Tibial nerve (tissue), 4 donors: ENCODE data around the gene TPD52L1. TPM values are rescaled to one million over a fixed set of nuclear protein-coding genes. Genes with fewer than 3 reads are reported as not detected.

ENCODE experiments used
- DNase-seq, 2 donors: peaks; one replicate each; pipeline ENCODE4 v3.0.0-alpha.2; 2019; ENCODE audit warnings: low spot score in 2 of 2
- H3K27ac ChIP-seq, 4 donors: fragments of 200-600 bp; sonication (generic) in 3 of 4; one replicate each; pipeline ENCODE4 v1.5.1; 2017 to 2019; ENCODE audit warnings: mild to moderate bottlenecking in 1 of 4
- H3K27me3 ChIP-seq, 2 donors: fragments of 200-600 bp; sonication (generic) in 1 of 2; one replicate each; pipeline versions ENCODE4 v1.5.1 to v1.6.0; 2017 to 2019
- H3K36me3 ChIP-seq, 3 donors: fragments of 200-600 bp; sonication (generic); one replicate each; pipeline ENCODE4 v1.5.1; 2018 to 2019
- H3K4me1 ChIP-seq, 4 donors: fragments of 200-600 bp; sonication (generic) in 3 of 4; one replicate each; pipeline ENCODE4 v1.5.1; 2017 to 2019
- H3K4me3 ChIP-seq, 4 donors: fragments of 200-600 bp; sonication (generic) in 3 of 4; one replicate each; pipeline ENCODE4 v1.5.1; 2017 to 2019; ENCODE audit warnings: mild to moderate bottlenecking in 1 of 4, moderate library complexity in 1 of 4
- H3K9me3 ChIP-seq, 4 donors: fragments of 200-600 bp; sonication (generic) in 3 of 4; one replicate each; pipeline ENCODE4 v1.5.1; 2017 to 2019
- EP300 ChIP-seq, 2 donors: sonication (generic); formaldehyde crosslinking; IDR thresholded peaks; one replicate each; pipeline ENCODE4 v1.6.1; 2017; ENCODE audit warnings: antibody characterized with exemption in 2 of 2, mild to moderate bottlenecking in 1 of 2
- POLR2A ChIP-seq, 2 donors: fragments of 450-650 bp; IDR thresholded peaks; one replicate each; pipeline ENCODE4 v1.6.1; 2017; ENCODE audit warnings: antibody characterized with exemption in 2 of 2, mild to moderate bottlenecking in 2 of 2, moderate library complexity in 2 of 2
- WGBS, 2 donors: methylation state at CpG; one replicate each; pipeline ENCODE4 v1.1.5; 2018; 5-methylcytosine and 5-hydroxymethylcytosine counted together
- total RNA-seq, 4 donors: library from RNA; depleted of rRNA; stranded (reverse); fragments of >200 nt; gene quantifications; one replicate each; pipeline ENCODE4 v1.1.0, GENCODE V29; 2016
- TF ChIP-seq, protein P1 (sequence below), 5 experiments: fragments of 200-600 bp in 3 of 5; fragments of 450-650 bp in 2 of 5; sonication (generic) in 3 of 5; IDR thresholded peaks; one replicate each; pipeline ENCODE4 v1.5.1; 2016 to 2019; ENCODE audit warnings: antibody characterized with exemption in 5 of 5, mild to moderate bottlenecking in 3 of 5, moderate library complexity in 2 of 5

The TPD52L1 gene
- total RNA-seq, 4 donors from 2014 or later = 28.8 to 55.0 (median 45.6) TPM

DNA sequence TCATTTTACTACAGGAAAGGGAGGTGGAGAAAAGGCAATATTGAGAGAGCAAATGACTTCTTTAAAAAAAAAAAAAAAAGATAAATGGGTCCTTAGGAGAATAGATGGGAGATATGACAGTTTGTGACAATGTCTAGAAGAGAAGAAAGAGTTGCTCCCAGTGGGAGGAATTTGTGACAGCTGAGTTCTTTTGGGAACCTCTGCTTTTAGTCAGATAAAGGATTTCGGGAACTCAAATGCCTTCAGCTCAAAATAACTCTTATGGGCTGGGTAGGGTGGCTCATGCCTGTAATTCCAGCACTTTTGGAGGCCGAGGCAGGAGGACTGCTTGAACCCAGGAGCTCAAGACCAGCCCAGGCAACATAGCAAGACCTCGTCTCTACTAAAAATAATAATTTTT is 13.1 kb downstream of the TPD52L1 start:
- TF ChIP-seq EP300 (IDR thresholded peaks at IDR 0.05) (no peak), POLR2A (IDR thresholded peaks at IDR 0.05) (no peak)
- TF ChIP-seq, protein P1, sequence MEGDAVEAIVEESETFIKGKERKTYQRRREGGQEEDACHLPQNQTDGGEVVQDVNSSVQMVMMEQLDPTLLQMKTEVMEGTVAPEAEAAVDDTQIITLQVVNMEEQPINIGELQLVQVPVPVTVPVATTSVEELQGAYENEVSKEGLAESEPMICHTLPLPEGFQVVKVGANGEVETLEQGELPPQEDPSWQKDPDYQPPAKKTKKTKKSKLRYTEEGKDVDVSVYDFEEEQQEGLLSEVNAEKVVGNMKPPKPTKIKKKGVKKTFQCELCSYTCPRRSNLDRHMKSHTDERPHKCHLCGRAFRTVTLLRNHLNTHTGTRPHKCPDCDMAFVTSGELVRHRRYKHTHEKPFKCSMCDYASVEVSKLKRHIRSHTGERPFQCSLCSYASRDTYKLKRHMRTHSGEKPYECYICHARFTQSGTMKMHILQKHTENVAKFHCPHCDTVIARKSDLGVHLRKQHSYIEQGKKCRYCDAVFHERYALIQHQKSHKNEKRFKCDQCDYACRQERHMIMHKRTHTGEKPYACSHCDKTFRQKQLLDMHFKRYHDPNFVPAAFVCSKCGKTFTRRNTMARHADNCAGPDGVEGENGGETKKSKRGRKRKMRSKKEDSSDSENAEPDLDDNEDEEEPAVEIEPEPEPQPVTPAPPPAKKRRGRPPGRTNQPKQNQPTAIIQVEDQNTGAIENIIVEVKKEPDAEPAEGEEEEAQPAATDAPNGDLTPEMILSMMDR (IDR thresholded peaks at IDR 0.05) = no peak
- Histone ChIP-seq H3K9me3 (no peaks in the 10 kb centered on the region), H3K4me3 (no peak overlapping the region), H3K4me1 (no peaks in the 10 kb centered on the region), H3K36me3 (no peaks in the 10 kb centered on the region), H3K27ac (no peak overlapping the region), H3K27me3 (no peaks in the 10 kb centered on the region)
- no peak for DNase-seq
- 90% methylated on average over 3 of the region's 3 CpGs for WGBS, 2 donors

DNA sequence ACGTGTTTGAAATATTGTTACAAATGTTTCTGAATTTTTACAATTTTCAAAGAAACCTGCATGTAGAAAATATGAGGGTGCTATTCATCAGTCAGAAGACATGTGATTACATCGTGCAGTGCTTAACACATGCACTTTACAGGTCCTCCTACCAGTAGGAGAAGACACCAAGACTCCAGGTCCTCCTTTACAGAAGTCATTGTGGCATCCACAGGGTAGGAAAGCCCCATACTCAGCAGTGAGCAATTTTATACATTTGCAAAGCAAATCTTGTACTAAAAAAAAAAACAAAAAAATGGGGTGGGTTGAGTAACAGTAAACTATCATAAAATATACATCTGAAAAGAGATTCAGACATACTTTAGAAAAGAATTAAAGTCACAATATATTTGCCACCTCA is 14.0 kb downstream of the TPD52L1 start:
- no peak for TF ChIP-seq POLR2A (IDR thresholded peaks at IDR 0.05)
- TF ChIP-seq EP300 (IDR thresholded peaks at IDR 0.05) = no peak
- TF ChIP-seq, protein P1 (IDR thresholded peaks at IDR 0.05) = no peak
- H3K4me1 ChIP-seq = no peaks in the 10 kb centered on the region
- 85 to 90% methylated on average over 2 of the region's 2 CpGs for WGBS, 2 donors
- DNase-seq = no peak
- H3K27me3 ChIP-seq = no peaks in the 10 kb centered on the region
- H3K36me3 ChIP-seq = no peaks in the 10 kb centered on the region
- no peak overlapping the region for H3K27ac ChIP-seq
- no peak overlapping the region for H3K4me3 ChIP-seq
- H3K9me3 ChIP-seq = no peaks in the 10 kb centered on the region

DNA sequence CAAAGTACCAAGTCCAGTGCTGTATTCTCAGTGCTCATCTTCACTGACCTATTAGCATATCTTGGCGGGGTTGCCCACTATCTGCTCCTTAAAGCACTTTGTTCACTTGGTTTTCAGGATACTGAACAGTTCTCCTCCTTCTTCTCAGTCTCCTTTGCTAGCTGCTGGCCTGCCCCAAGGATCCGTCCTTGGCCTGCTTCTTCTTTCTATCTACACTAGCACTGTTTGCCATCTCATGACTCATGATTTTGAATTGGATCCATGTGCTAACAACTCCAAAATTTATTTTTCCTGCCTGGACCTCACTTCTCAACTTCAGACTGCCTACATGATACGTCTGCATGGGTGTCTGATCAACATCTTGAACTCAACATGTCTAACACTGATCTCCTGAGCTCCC is 15.5 kb downstream of the TPD52L1 start:
- no peak overlapping the region for H3K4me3 ChIP-seq
- no peak for DNase-seq
- WGBS, 2 donors = 76% methylated on average over 3 of the region's 3 CpGs
- no peaks in the 10 kb centered on the region for H3K27me3 ChIP-seq
- no peak overlapping the region for H3K27ac ChIP-seq
- TF ChIP-seq POLR2A (IDR thresholded peaks at IDR 0.05) (no peak), EP300 (IDR thresholded peaks at IDR 0.05) (no peak)
- TF ChIP-seq, protein P1 (IDR thresholded peaks at IDR 0.05) = no peak
- H3K36me3 ChIP-seq = no peaks in the 10 kb centered on the region
- H3K4me1 ChIP-seq = no peaks in the 10 kb centered on the region
- no peaks in the 10 kb centered on the region for H3K9me3 ChIP-seq

DNA sequence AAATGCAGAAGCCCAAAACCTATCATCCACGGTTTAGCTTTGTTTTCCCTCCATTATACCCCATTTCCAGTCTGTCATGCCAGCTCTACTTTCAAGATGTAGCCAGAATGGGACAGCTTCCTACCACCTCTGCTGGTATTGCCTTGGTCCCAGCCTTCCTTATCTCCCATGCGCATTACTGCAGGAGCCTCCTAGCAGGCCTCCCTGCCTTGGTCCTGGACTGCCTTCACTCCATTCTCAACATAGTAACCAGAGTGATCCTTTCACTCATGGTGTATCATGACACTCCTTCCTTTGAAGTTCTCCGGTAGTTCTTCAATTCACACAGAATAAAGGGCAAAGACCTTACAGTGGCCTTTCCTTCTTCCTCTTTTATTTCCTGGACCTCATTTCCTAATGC is 15.9 kb downstream of the TPD52L1 start:
- 90 to 91% methylated on average over 3 of the region's 3 CpGs for WGBS, 2 donors
- no peak overlapping the region for H3K4me3 ChIP-seq
- TF ChIP-seq EP300 (IDR thresholded peaks at IDR 0.05) = no peak
- TF ChIP-seq, protein P1 (IDR thresholded peaks at IDR 0.05) = no peak
- DNase-seq = no peak
- no peak overlapping the region for H3K27ac ChIP-seq
- no peaks in the 10 kb centered on the region for H3K9me3 ChIP-seq
- no peaks in the 10 kb centered on the region for H3K4me1 ChIP-seq
- H3K27me3 ChIP-seq = no peaks in the 10 kb centered on the region
- H3K36me3 ChIP-seq = no peaks in the 10 kb centered on the region

DNA sequence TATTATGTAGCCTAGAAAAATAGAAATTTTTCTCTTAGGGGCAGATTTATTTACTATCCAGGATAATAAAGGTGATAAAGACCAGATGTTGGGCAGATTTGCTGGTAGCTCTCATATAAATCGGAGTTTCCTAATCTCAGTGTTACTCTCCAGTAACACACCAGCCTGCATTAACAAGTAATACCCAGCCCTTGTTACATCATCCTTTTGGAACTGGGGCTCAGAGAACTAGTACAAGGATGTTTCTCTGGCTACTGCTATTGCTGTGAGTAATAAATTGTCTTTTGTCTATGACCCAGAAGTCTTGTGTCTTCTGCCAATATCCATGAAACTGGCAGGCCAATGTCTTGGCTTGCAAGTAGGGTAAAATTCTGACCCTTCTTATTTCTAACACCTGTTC is 16.8 kb downstream of the TPD52L1 start:
- WGBS, 2 donors = 88 to 95% methylated on average over 1 of the region's 1 CpG
- Histone ChIP-seq H3K4me3 (no peak overlapping the region), H3K4me1 (no peaks in the 10 kb centered on the region), H3K36me3 (no peaks in the 10 kb centered on the region), H3K9me3 (no peaks in the 10 kb centered on the region), H3K27ac (no peak overlapping the region), H3K27me3 (no peaks in the 10 kb centered on the region)
- no peak for TF ChIP-seq EP300 (IDR thresholded peaks at IDR 0.05)
- no peak for TF ChIP-seq POLR2A (IDR thresholded peaks at IDR 0.05)
- TF ChIP-seq, protein P1 (IDR thresholded peaks at IDR 0.05) = no peak
- no peak for DNase-seq
